Measurements from ENCODE around the gene TMC1. TPM values are rescaled to one million over a fixed set of nuclear protein-coding genes. Genes with fewer than 3 reads are reported as not detected.

TMC1 gene
- total RNA-seq, 4 donors from 2014 or later = 1.2 to 15.7 TPM; not detected in 2

- H3K27ac ChIP-seq = no peak overlapping the region
- in situ Hi-C loops (cut with MboI; ENCODE audit: low sequenced_read_pairs in 4 of 4) = loop anchor here in 2 of 4 donors (10.0 to 25.0 kb wide), 5 partner anchors 62 to 684 kb away; partner anchors contain the start of genes ABHD17B (in 1 of the 2) and C9orf85 (in 1 of the 2)
- H3K27me3 ChIP-seq = no peaks in the 10 kb centered on the region
- no peaks in the 10 kb centered on the region for H3K36me3 ChIP-seq
- TF ChIP-seq POLR2A (IDR thresholded peaks at IDR 0.05) (no peak), CTCF (IDR thresholded peaks at IDR 0.05 in 4 of 5, conservative IDR thresholded peaks at IDR 0.05 in 1 of 5) (no peak)
- no peak for ATAC-seq
- no peaks in the 10 kb centered on the region for H3K9me3 ChIP-seq
- DNase-seq = no peak
- H3K4me3 ChIP-seq = no peak overlapping the region
- peaks cover 3 to 7% of the 10 kb centered on the region in 2 donors for H3K4me1 ChIP-seq
- intact Hi-C loops (cut with DNase I; ENCODE audit: low total_unique reads) = loop anchor here (5.0 kb wide), 1 partner anchor 226 kb away; no protein-coding TSS in a partner anchor
Measured at GRCh38 chr9:72596451-72597180, 75.2 kb downstream of the TMC1 start.

- in situ Hi-C loops (cut with MboI; ENCODE audit: low sequenced_read_pairs in 4 of 4) = loop anchor here in 2 of 4 donors (10.0 to 25.0 kb wide), 5 partner anchors 62 to 685 kb away; partner anchors contain the start of genes ABHD17B (in 1 of the 2) and C9orf85 (in 1 of the 2)
- no peaks in the 10 kb centered on the region for H3K27me3 ChIP-seq
- TF ChIP-seq CTCF (IDR thresholded peaks at IDR 0.05 in 4 of 5, conservative IDR thresholded peaks at IDR 0.05 in 1 of 5) (no peak), POLR2A (IDR thresholded peaks at IDR 0.05) (no peak)
- H3K9me3 ChIP-seq = no peaks in the 10 kb centered on the region
- DNase-seq = no peak
- H3K4me1 ChIP-seq = peaks cover 3 to 4% of the 10 kb centered on the region in 2 donors
- no peaks in the 10 kb centered on the region for H3K36me3 ChIP-seq
- no peak overlapping the region for H3K4me3 ChIP-seq
- no peak overlapping the region for H3K27ac ChIP-seq
- no peak for ATAC-seq
- intact Hi-C loops (cut with DNase I; ENCODE audit: low total_unique reads) = loop anchor here (5.0 kb wide), 1 partner anchor 225 kb away; no protein-coding TSS in a partner anchor
Measured at GRCh38 chr9:72597181-72597517, 75.7 kb downstream of the TMC1 start.

GRCh38 chr9:72597601-72598000, 76.2 kb downstream of the TMC1 start:
- Histone ChIP-seq H3K4me1 (peaks cover 0 to under 1% of the 10 kb centered on the region in 2 donors), H3K36me3 (no peaks in the 10 kb centered on the region), H3K27ac (no peak overlapping the region), H3K9me3 (no peaks in the 10 kb centered on the region), H3K4me3 (no peak overlapping the region), H3K27me3 (no peaks in the 10 kb centered on the region)
- ATAC-seq = no peak
- intact Hi-C loops (cut with DNase I; ENCODE audit: low total_unique reads) = loop anchor here (5.0 kb wide), 1 partner anchor 225 kb away; no protein-coding TSS in a partner anchor
- in situ Hi-C loops (cut with MboI; ENCODE audit: low sequenced_read_pairs in 4 of 4) = loop anchor here in 2 of 4 donors (10.0 to 25.0 kb wide), 5 partner anchors 63 to 685 kb away; partner anchors contain the start of genes ABHD17B (in 1 of the 2) and C9orf85 (in 1 of the 2)
- no peak for TF ChIP-seq POLR2A (IDR thresholded peaks at IDR 0.05)
- no peak for TF ChIP-seq CTCF (IDR thresholded peaks at IDR 0.05 in 4 of 5, conservative IDR thresholded peaks at IDR 0.05 in 1 of 5)
- no peak for DNase-seq

GRCh38 chr9:72598639-72599038, 77.2 kb downstream of the TMC1 start:
- H3K4me3 ChIP-seq = no peak overlapping the region
- DNase-seq (no peak), ATAC-seq (no peak)
- H3K4me1 ChIP-seq = no peaks in the 10 kb centered on the region
- no peak overlapping the region for H3K27ac ChIP-seq
- H3K27me3 ChIP-seq = no peaks in the 10 kb centered on the region
- in situ Hi-C loops (cut with MboI; ENCODE audit: low sequenced_read_pairs in 4 of 4) = loop anchor here in 2 of 4 donors (10.0 to 25.0 kb wide), 5 partner anchors 64 to 686 kb away; partner anchors contain the start of genes ABHD17B (in 1 of the 2) and C9orf85 (in 1 of the 2)
- TF ChIP-seq POLR2A (IDR thresholded peaks at IDR 0.05) (no peak), CTCF (IDR thresholded peaks at IDR 0.05 in 4 of 5, conservative IDR thresholded peaks at IDR 0.05 in 1 of 5) (no peak)
- no peaks in the 10 kb centered on the region for H3K36me3 ChIP-seq
- no peaks in the 10 kb centered on the region for H3K9me3 ChIP-seq
- intact Hi-C loops (cut with DNase I; ENCODE audit: low total_unique reads) = loop anchor here (5.0 kb wide), 1 partner anchor 224 kb away; no protein-coding TSS in a partner anchor
